Trophoblast cell (in vitro differentiated cells and primary cell): Measurements from ENCODE around the gene OR5A1.

Experiments
- DNase-seq, 2 donors: peaks; one replicate each; pipeline ENCODE4 v3.0.0-alpha.2; 2016
- H2AFZ ChIP-seq: 2 replicates; pipeline ENCODE4 v1.6.1; 2013; ENCODE audit warnings: low read length, moderate library complexity, mild to moderate bottlenecking; ENCODE audit not compliant: insufficient read depth, poor library complexity
- H2AK5ac ChIP-seq: 2 replicates; pipeline ENCODE4 v1.6.1; 2013; ENCODE audit warnings: mild to moderate bottlenecking, low read length
- H2BK120ac ChIP-seq: 2 replicates; pipeline ENCODE4 v1.6.1; 2013; ENCODE audit warnings: low read length, mild to moderate bottlenecking, moderate library complexity; ENCODE audit not compliant: insufficient read depth, poor library complexity
- H2BK12ac ChIP-seq: 2 replicates; pipeline ENCODE4 v1.6.1; 2013; ENCODE audit warnings: mild to moderate bottlenecking, low read length, moderate library complexity
- H2BK5ac ChIP-seq: 2 replicates; pipeline ENCODE4 v1.6.1; 2013; ENCODE audit warnings: low read length, low read depth, moderate library complexity, mild to moderate bottlenecking; ENCODE audit not compliant: poor library complexity
- H3K14ac ChIP-seq: 2 replicates; pipeline ENCODE4 v1.6.1; 2013; ENCODE audit warnings: mild to moderate bottlenecking, low read length
- H3K18ac ChIP-seq: 2 replicates; pipeline ENCODE4 v1.6.1; 2013; ENCODE audit warnings: mild to moderate bottlenecking, low read length
- H3K23ac ChIP-seq: 2 replicates; pipeline ENCODE4 v1.6.1; 2013; ENCODE audit warnings: low read length
- H3K27ac ChIP-seq: 2 replicates; pipeline ENCODE4 v1.5.1; 2013; ENCODE audit warnings: low read depth, mild to moderate bottlenecking, inconsistent platforms, low read length, moderate library complexity
- H3K27me3 ChIP-seq: 2 replicates; pipeline ENCODE4 v1.6.1; 2013; ENCODE audit warnings: inconsistent platforms, mild to moderate bottlenecking, low read length, moderate library complexity; ENCODE audit not compliant: insufficient read depth
- H3K36me3 ChIP-seq, 2 experiments: 1 replicate in 1 of 2; 2 replicates in 1 of 2; pipeline ENCODE4 v1.6.1; 2013; ENCODE audit warnings: low read length in 2 of 2, mild to moderate bottlenecking in 2 of 2, moderate library complexity in 1 of 2; ENCODE audit not compliant: insufficient read depth in 2 of 2, control insufficient read depth in 1 of 2
- H3K4ac ChIP-seq: 2 replicates; pipeline ENCODE4 v1.6.1; 2013; ENCODE audit warnings: low read depth, mild to moderate bottlenecking, low read length, moderate library complexity
- H3K4me1 ChIP-seq, 2 experiments: 1 replicate in 1 of 2; 2 replicates in 1 of 2; pipeline ENCODE4 v1.6.1; 2013; ENCODE audit warnings: low read length in 2 of 2, mild to moderate bottlenecking in 2 of 2, moderate library complexity in 1 of 2; ENCODE audit not compliant: insufficient read depth in 2 of 2, control insufficient read depth in 1 of 2
- H3K4me2 ChIP-seq: 2 replicates; pipeline ENCODE4 v1.6.1; 2013; ENCODE audit warnings: inconsistent platforms, mild to moderate bottlenecking, low read length, moderate library complexity
- H3K4me3 ChIP-seq: 2 replicates; pipeline ENCODE4 v1.5.1; 2013; ENCODE audit warnings: mild to moderate bottlenecking, low read depth, low read length, inconsistent platforms
- H3K79me1 ChIP-seq: one replicate; pipeline ENCODE4 v1.6.1; 2013; ENCODE audit warnings: low read length
- H3K79me2 ChIP-seq: 2 replicates; pipeline ENCODE4 v1.6.1; 2013; ENCODE audit warnings: low read length, mild to moderate bottlenecking; ENCODE audit not compliant: control insufficient read depth, insufficient read depth, poor library complexity
- H3K9ac ChIP-seq: 2 replicates; pipeline ENCODE4 v1.6.1; 2013; ENCODE audit warnings: mild to moderate bottlenecking, low read length
- H3K9me3 ChIP-seq: 2 replicates; pipeline ENCODE4 v1.6.1; 2013; ENCODE audit warnings: low read depth, mild to moderate bottlenecking, control low read depth, inconsistent platforms, low read length; ENCODE audit not compliant: insufficient read depth
- H4K12ac ChIP-seq: 2 replicates; pipeline ENCODE4 v1.6.1; 2013; ENCODE audit warnings: low read depth, mild to moderate bottlenecking, low read length, moderate library complexity
- H4K8ac ChIP-seq: 2 replicates; pipeline ENCODE4 v1.6.1; 2013; ENCODE audit warnings: low read depth, mild to moderate bottlenecking, low read length, moderate library complexity
- H4K91ac ChIP-seq: one replicate; pipeline ENCODE4 v1.6.1; 2013; ENCODE audit warnings: low read depth, mild to moderate bottlenecking, low read length, moderate library complexity
- WGBS: extraction: QIAGEN DNeasy Blood & Tissue Kit; methylation state at CpG from one replicate; pipeline ENCODE4 v1.1.7; 2013; ENCODE audit warnings: missing lambda C conversion rate; ENCODE audit not compliant: insufficient read length, insufficient coverage; ENCODE audit errors: extremely low coverage; 5-methylcytosine and 5-hydroxymethylcytosine counted together

Gene OR5A1

DNA sequence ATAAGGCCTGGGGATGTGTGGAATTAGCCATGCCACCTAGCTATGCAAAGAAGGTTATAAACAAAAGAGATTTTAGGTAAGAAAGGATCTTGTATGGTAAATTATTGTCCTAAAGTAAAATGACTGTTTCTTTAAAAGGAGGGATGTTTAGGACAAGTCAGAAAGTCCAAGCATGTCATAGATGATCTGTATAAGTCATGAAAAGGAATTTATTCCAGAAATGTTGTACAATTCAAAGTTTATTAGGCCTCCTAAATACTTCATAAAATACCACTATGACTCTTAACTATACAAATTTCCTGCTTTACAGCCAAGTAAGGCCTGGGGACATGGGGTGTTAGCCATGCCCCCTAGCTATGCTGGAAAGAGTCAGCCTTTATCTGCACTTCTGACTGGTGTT, 32.7 kb upstream of the OR5A1 start:
- Histone ChIP-seq H4K12ac (no peak overlapping the region), H3K4me1 (no peaks in the 10 kb centered on the region), H2BK12ac (no peak overlapping the region), H4K91ac (no peak overlapping the region), H3K14ac (no peak overlapping the region), H3K79me1 (no peaks in the 10 kb centered on the region), H3K9ac (no peak overlapping the region), H4K8ac (no peak overlapping the region), H2BK120ac (no peak overlapping the region), H3K27ac (no peak overlapping the region), H2AFZ (no peak overlapping the region), H3K4me2 (no peak overlapping the region), H3K23ac (no peak overlapping the region), H3K36me3 (no peaks in the 10 kb centered on the region), H3K27me3 (no peaks in the 10 kb centered on the region), H3K4me3 (no peak overlapping the region), H2AK5ac (no peak overlapping the region), H3K9me3 (peaks cover 1% of the 10 kb centered on the region), H3K79me2 (no peaks in the 10 kb centered on the region), H2BK5ac (no peak overlapping the region), H3K4ac (no peak overlapping the region), H3K18ac (no peak overlapping the region)
- no peak for DNase-seq

DNA sequence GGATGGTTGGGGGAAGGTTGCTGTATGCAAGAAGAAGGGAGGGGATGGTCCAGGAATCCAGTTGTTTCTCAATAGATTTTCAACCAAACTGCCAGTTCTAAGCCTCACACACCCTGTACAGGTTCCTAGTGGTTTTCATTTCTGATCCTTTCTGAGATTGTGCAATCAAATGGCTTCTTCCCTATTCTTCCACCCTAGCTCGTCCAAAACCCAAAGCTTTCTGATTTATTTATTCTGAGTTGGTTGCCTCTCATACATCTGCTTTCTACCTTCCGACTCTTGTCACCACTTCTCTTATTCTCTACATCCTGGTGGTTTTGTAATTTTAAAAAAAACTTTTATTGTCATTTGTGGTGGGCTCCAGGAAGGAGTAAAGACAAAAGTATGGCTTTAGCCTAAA, 22.6 kb upstream of the OR5A1 start:
- H3K4me3 ChIP-seq: no peak overlapping the region
- H3K36me3 ChIP-seq: no peaks in the 10 kb centered on the region
- H3K4me1 ChIP-seq: no peaks in the 10 kb centered on the region
- H3K27me3 ChIP-seq: no peaks in the 10 kb centered on the region
- no peak overlapping the region for H2AFZ ChIP-seq
- no peak overlapping the region for H2BK5ac ChIP-seq
- no peak overlapping the region for H2BK120ac ChIP-seq
- H4K91ac ChIP-seq: no peak overlapping the region
- no peak overlapping the region for H2BK12ac ChIP-seq
- no peak overlapping the region for H3K4ac ChIP-seq
- H3K4me2 ChIP-seq: no peak overlapping the region
- DNase-seq: no peak
- WGBS: no CpG with 5 or more reads among the region's 2 CpGs
- no peaks in the 10 kb centered on the region for H3K79me1 ChIP-seq
- H3K79me2 ChIP-seq: no peaks in the 10 kb centered on the region
- no peak overlapping the region for H3K27ac ChIP-seq
- no peak overlapping the region for H4K8ac ChIP-seq
- no peak overlapping the region for H3K9ac ChIP-seq
- no peak overlapping the region for H3K14ac ChIP-seq
- no peak overlapping the region for H2AK5ac ChIP-seq
- H3K9me3 ChIP-seq: no peaks in the 10 kb centered on the region
- H4K12ac ChIP-seq: no peak overlapping the region
- H3K23ac ChIP-seq: no peak overlapping the region
- no peak overlapping the region for H3K18ac ChIP-seq

DNA sequence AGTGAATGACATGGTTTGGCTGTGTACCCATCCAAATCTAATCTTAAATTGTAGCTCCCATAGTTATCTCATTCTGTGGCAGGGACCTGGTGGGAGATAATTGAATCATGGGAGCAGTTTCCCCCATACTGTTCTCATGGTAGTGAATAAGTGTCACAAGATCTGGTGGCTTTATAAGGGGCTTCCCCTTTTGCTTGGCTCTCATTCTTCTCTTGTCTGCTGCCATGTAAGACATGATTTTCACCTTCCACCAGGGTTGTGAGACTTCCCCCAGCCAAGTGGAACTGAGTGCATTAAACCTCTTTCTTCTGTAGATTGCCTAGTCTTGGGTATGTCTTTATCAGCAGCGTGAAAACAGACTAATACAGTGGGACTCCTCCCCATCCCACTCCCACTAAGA, 21.2 kb upstream of the OR5A1 start:
- Histone ChIP-seq H4K12ac (no peak overlapping the region), H4K91ac (no peak overlapping the region), H3K36me3 (no peaks in the 10 kb centered on the region), H3K4me1 (no peaks in the 10 kb centered on the region), H3K4ac (no peak overlapping the region), H3K9ac (no peak overlapping the region), H3K18ac (no peak overlapping the region), H2BK120ac (no peak overlapping the region), H3K79me2 (no peaks in the 10 kb centered on the region), H3K9me3 (no peaks in the 10 kb centered on the region), H2AFZ (no peak overlapping the region), H3K27me3 (no peaks in the 10 kb centered on the region), H2BK5ac (no peak overlapping the region), H3K14ac (no peak overlapping the region), H3K4me3 (no peak overlapping the region), H2BK12ac (no peak overlapping the region), H3K4me2 (no peak overlapping the region), H3K79me1 (no peaks in the 10 kb centered on the region), H3K23ac (no peak overlapping the region), H4K8ac (no peak overlapping the region), H3K27ac (no peak overlapping the region), H2AK5ac (no peak overlapping the region)
- DNase-seq: no peak
- WGBS: no CpG with 5 or more reads among the region's 1 CpG

DNA sequence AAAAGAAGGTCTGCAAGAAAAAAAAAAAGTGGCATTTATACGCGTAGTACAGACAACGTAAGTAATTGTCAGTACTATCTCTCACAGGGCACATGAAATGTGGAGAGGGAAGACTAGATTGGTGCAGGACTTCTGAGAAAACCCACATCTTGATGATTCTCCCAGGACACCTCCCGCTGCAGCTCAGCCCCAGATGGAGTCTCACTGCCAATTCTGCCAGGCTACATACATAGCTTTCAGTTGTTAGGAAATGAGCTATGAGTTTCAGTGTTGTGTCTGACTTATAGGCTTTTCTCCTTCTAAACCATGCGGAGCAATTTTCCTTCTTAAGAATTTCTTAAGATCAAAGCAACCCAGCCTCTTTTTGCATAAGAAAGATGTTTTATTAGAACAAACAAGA, 19.7 kb upstream of the OR5A1 start:
- Histone ChIP-seq H3K14ac (no peak overlapping the region), H4K8ac (no peak overlapping the region), H3K9me3 (no peaks in the 10 kb centered on the region), H3K4me2 (no peak overlapping the region), H3K23ac (no peak overlapping the region), H3K36me3 (no peaks in the 10 kb centered on the region), H3K18ac (no peak overlapping the region), H3K79me2 (no peaks in the 10 kb centered on the region), H3K27me3 (no peaks in the 10 kb centered on the region), H3K4me3 (no peak overlapping the region), H2BK5ac (no peak overlapping the region), H3K27ac (no peak overlapping the region), H4K91ac (no peak overlapping the region), H3K4ac (no peak overlapping the region), H3K4me1 (no peaks in the 10 kb centered on the region), H2AFZ (no peak overlapping the region), H4K12ac (no peak overlapping the region), H2BK120ac (no peak overlapping the region), H3K79me1 (no peaks in the 10 kb centered on the region), H2BK12ac (no peak overlapping the region), H2AK5ac (no peak overlapping the region), H3K9ac (no peak overlapping the region)
- no peak for DNase-seq
- no CpG with 5 or more reads among the region's 5 CpGs for WGBS

DNA sequence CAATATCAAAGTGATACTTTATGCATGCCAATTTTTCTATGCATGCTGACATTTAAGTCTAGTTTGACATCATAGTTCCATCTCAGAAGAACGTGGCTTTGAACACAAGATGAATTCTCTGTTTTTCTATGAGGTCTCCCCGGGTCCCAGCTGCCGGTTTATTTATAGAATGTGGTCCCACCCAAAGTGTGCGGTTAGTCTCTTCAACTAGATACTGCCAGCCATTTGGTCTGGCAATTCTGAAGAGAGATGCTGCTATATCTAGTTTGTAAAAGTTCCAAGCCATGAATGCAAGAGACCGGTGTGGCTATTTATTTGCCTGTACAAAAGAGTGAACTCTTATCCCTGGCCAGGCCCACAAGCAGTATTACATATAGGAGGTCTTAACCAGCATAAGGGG, 19.2 kb upstream of the OR5A1 start:
- Histone ChIP-seq H3K79me2 (no peaks in the 10 kb centered on the region), H3K79me1 (no peaks in the 10 kb centered on the region), H4K12ac (no peak overlapping the region), H2BK120ac (no peak overlapping the region), H3K4ac (no peak overlapping the region), H3K4me3 (no peak overlapping the region), H3K9ac (no peak overlapping the region), H3K9me3 (no peaks in the 10 kb centered on the region), H3K14ac (no peak overlapping the region), H2AFZ (no peak overlapping the region), H3K23ac (no peak overlapping the region), H3K36me3 (no peaks in the 10 kb centered on the region), H3K27me3 (no peaks in the 10 kb centered on the region), H2BK5ac (no peak overlapping the region), H3K4me1 (no peaks in the 10 kb centered on the region), H4K91ac (no peak overlapping the region), H3K4me2 (no peak overlapping the region), H2BK12ac (no peak overlapping the region), H4K8ac (no peak overlapping the region), H3K18ac (no peak overlapping the region), H2AK5ac (no peak overlapping the region), H3K27ac (no peak overlapping the region)
- WGBS: no CpG with 5 or more reads among the region's 5 CpGs
- no peak for DNase-seq
